GF-D8 (cell line): Measurements from ENCODE around the gene GABRB3.

Source experiments
- DNase-seq: peaks from one replicate; lab custom pipeline; 2025; lab: John Stamatoyannopoulos, UW

GABRB3 gene

DNA sequence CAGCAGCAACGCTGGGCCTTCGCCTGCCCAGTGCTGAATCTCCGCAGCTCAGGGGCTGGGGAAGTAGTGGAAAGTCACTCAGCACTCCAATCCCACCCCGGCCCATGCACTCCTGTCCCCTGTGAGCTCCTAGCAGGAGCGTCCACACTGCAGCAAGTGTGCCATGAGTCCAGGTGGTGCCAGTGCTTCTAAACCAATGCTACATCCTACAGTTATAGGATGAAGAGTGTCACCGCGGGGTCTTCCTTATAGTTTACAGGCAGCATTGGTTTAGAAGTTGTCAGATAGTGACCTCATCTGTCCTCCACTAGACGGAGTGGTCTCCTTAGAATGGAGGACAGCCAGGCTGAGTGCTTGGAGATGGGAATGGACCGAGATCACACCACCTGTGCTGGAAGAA lies 221.4 kb downstream of the GABRB3 start:
- DNase-seq: no peak

DNA sequence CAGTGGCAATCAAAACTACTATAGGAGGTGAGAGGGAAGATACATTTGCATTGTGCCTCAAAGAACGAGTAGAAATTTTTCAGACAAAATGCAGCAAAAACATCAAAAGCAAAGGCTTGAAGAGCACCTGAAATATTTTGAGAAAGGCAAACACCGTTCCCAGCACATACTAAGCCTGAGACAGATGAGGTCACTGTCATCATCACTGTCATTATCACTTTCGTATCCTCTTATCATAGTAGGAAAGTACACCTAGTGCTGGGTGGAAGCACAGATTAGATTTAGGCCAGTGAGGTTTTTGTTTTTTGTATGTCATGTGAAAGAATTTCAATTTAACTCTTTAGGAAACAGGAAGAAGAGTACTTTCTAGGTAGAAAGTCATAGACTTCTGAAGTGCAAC lies 222.0 kb downstream of the GABRB3 start:
- DNase-seq: no peak

DNA sequence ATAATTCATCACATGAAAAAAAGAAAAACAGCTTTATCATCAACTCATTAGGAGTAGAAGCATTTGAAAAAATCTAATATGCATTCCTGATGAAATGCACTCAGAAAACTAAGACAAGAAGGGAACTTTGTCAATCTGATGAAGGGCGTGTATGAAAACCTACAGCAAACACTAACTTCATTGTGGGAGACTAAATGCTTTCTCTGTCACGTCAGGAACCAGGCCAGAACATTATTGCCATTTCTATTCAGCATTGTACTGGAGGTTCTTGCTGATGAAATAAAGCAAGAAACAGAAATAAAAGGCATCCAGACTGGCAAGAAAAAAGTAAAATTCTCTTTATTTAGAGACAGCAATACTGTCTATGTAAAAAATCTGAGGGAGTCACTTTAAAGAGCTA lies 235.2 kb downstream of the GABRB3 start:
- no peak for DNase-seq

DNA sequence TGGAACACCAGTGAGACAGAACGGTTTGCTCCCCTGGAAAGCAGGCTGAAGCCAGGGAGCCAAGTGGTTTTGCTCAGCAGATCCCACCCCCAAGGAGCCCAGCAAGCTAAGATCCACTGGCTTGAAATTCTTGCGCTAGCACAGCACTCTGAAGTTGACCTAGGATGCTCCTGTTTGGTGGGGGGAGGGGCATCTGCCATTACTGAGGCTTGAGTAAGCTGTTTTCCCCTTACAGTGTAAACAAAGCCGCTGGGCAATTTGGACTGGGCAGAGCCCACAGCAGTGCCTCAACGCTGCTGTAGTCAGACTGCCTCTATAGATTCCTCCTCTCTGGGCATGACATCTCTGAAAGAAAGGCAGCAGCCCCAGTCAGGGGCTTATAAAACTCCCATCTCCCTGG lies 241.4 kb downstream of the GABRB3 start:
- DNase-seq: no peak

DNA sequence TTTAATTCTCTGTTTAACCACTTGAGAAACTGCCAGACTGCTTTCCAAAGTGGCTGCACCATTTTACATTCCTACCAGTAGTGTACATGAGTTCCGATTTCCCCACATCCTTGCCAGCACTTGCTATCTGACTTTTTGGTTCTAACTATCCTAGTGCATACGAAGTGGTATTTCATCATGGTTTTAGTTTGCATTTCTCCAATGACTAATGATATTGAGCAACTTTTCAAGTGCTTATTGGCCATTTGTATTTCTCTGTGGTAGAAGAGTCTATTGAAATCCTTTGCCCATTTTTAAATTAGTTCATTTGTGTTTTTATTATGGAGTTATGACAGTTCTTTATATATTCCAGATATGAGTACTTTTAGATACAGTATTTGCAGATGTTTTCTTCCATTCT lies 247.8 kb downstream of the GABRB3 start:
- no peak for DNase-seq

DNA sequence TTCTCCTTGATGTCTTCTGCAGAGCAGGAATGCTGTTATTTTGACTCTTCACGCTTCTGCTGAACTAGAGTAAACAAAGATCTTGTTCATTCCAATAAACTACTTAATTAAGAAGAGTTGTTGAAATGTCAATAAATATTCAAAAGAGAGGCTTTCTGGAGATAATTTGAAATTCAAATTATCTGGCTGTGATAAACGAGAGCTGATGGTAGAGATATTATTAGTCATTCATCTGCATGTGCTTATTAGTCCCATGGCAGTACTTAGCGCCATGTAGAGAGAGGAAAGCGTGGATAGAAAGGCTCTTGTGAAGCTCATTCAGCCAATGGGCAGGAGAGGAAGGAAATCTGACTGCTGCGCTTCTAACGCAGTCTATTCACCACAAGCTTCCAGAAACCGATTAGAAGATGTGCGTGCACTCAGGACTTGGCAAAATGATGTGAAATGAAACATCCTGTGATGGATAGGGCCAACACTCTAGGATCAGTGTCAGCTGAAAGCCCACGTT lies 251.1 kb downstream of the GABRB3 start:
- DNase-seq: no peak

DNA sequence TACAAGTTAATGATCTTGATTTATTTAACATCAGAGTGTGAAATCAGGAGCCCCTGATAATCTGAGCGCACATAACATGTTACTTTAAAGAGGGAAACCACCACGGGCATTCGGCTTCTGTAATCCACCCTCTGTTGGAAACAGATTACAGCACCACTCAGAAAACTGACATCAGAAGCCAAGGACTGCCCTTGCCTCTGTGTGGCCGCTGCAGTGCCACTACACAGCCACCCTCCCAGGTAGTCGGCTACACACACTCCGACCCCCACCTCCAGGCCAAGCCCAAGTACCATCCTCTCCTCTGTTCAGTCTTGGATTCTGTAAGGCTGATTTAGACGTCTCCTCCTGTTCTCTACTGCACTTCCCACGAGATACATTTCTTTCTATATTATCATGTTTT lies 251.7 kb downstream of the GABRB3 start:
- no peak for DNase-seq

DNA sequence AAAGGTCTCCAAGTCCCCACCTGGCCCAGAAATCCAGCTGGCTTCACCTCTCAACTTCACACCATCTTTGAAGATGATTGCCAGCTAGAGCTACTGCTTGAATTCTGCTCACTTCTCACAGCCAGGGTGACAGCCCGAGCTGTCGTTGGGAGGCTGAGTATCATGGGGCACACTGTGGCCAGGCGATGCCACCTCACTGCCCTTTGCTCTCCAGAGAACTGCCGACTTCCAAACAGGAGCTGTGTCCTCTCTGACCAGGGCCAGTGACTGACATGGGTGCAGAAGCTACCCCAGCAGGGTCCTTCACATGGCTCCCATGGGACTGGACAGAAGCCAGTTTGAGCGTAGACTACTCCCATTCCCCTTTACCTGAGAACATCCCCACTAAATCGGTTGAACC lies 254.0 kb downstream of the GABRB3 start:
- no peak for DNase-seq

DNA sequence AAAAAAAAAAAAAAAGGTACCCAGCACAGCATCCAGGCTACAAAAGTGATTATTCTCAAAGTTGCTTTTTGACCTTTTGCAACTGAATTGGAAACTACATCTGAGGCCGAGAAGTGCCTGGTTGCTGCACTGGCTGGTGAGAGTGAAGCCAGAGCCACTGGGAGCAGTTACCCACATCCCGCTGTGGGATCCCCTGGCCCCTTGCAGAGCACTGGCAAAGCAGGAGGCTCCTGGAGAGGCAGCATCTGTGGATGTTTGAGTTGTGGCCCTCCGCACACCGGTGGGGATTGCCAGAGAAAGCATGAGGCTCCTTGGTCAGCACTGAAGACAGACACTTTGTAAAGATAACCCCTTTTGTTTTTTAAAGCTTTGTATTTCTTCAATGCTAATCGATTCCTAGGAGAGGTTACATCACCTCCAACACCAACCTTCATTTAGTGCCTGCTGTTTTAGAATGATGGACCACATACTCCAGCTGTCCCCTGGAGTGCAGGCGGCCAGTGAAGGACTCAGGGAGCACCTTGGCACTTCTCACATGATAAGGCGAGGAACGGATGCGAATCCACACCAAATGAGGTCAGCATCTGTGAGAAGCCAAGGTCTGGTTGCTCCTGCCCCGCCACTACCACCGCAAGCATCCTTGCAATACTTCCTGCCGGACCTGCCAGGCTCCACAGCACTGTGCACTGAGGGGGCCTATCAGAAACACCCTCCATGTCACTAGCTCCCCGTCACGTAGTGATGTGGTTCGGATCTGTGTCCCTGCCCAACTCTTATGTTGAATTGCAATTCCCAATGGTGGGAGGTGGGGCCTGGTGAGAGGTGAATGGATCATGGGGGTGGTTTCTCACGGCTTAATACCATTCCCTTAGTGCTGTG lies 256.5 kb downstream of the GABRB3 start:
- no peak for DNase-seq

DNA sequence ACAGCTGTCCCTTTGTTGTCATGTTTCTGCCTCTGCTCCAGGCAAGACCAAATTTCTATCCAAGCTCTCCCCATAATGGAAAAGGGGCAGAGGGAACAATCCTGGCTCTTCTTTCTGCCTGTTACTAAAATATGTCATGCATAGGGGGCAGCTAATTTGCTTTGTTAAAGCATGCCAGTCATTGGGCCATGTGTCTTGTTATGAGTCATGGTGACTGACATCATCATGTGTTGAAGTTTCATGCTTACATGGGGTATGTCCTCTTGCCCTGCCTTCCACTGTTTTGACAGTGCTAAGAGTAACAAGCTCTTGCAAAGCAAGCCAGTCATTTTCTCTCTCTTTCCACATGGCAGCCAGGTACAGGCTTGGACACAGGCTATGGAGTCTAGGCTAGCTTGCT lies 268.9 kb downstream of the GABRB3 start:
- DNase-seq: no peak
